Measurements from ENCODE around the gene MLXIP. TPM values are rescaled to one million over a fixed set of nuclear protein-coding genes. Genes with fewer than 3 reads are reported as not detected.

Gene MLXIP
- total RNA-seq, 4 donors from 2014 or later = 34.0 to 70.1 (median 46.2) TPM

GRCh38 chr12:122187466-122187865 is 108.9 kb downstream of the MLXIP start:
- 69 to 74% methylated on average over 12 of the region's 12 CpGs for WGBS, 2 donors
- DNase-seq = no peak
- Histone ChIP-seq H3K9me3 (no peaks in the 10 kb centered on the region), H3K4me3 (replicated peaks in 1 of 3) (no peak overlapping the region), H3K27ac (no peak overlapping the region), H3K4me1 (peaks cover 4 to 6% of the 10 kb centered on the region in 2 donors), H3K27me3 (no peaks in the 10 kb centered on the region), H3K36me3 (no peaks in the 10 kb centered on the region)
- intact Hi-C loops (cut with DNase I) = no loop called here
- TF ChIP-seq POLR2A (IDR thresholded peaks at IDR 0.05) (no peak), CTCF (IDR thresholded peaks at IDR 0.05) (no peak)

- Histone ChIP-seq H3K36me3 (no peaks in the 10 kb centered on the region), H3K4me3 (replicated peaks in 1 of 3) (no peak overlapping the region), H3K27ac (no peak overlapping the region), H3K27me3 (no peaks in the 10 kb centered on the region), H3K4me1 (no peaks in the 10 kb centered on the region), H3K9me3 (no peaks in the 10 kb centered on the region)
- WGBS, 2 donors = 89 to 90% methylated on average over 31 to 34 of the region's 34 CpGs
- intact Hi-C loops (cut with DNase I) = loop anchor here (5.0 kb wide), 1 partner anchor 63 kb away; no protein-coding TSS in a partner anchor
- no peak for TF ChIP-seq CTCF (IDR thresholded peaks at IDR 0.05)
- TF ChIP-seq POLR2A (IDR thresholded peaks at IDR 0.05) = no peak
- no peak for DNase-seq
These were observed 111.3 kb downstream of the MLXIP start for GRCh38 chr12:122189626-122190475.

GRCh38 chr12:122190842-122191668 is 112.5 kb downstream of the MLXIP start:
- no peak overlapping the region for H3K4me3 ChIP-seq (replicated peaks in 1 of 3)
- no peak for TF ChIP-seq POLR2A (IDR thresholded peaks at IDR 0.05)
- peak; percentile 35 to 81 (median 77) for TF ChIP-seq CTCF (IDR thresholded peaks at IDR 0.05)
- H3K36me3 ChIP-seq = no peaks in the 10 kb centered on the region
- no peak overlapping the region for H3K27ac ChIP-seq
- intact Hi-C loops (cut with DNase I) = loop anchor here (5.0 kb wide), 1 partner anchor 64 kb away; no protein-coding TSS in a partner anchor
- no peaks in the 10 kb centered on the region for H3K27me3 ChIP-seq
- no peaks in the 10 kb centered on the region for H3K4me1 ChIP-seq
- H3K9me3 ChIP-seq = no peaks in the 10 kb centered on the region
- 65 to 66% methylated on average over 18 of the region's 18 CpGs for WGBS, 2 donors
- peak; percentile 70 to 79 for DNase-seq

DNA sequence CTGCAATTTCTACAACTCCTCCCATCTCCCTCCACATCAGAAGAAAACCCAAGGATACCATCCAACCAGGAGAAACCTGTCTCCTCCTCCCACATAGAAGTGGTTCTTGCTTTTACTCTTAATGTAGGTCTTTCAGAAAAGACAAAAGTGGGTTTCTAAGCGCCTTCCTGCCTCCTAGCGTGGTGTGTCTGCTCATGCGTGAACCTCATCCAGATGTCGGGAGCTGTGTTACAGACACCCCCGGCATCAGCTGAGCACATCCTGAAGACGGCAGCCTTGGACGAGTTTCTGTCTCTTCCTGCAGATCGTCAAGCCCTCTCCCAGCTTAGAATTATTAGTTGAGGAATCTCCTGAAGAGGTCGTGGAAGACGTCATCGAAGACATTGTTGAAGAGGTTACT is 113.9 kb downstream of the MLXIP start:
- 64 to 78% methylated on average over 11 of the region's 11 CpGs for WGBS, 2 donors
- no peaks in the 10 kb centered on the region for H3K4me1 ChIP-seq
- TF ChIP-seq POLR2A (IDR thresholded peaks at IDR 0.05) (no peak), CTCF (IDR thresholded peaks at IDR 0.05) (no peak)

More for the DNA sequence above, 113.9 kb downstream of the MLXIP start:
- no peak for DNase-seq
- H3K4me3 ChIP-seq (replicated peaks in 1 of 3) = no peak overlapping the region
- no peaks in the 10 kb centered on the region for H3K9me3 ChIP-seq
- H3K27ac ChIP-seq = no peak overlapping the region
- H3K36me3 ChIP-seq = no peaks in the 10 kb centered on the region
- no peaks in the 10 kb centered on the region for H3K27me3 ChIP-seq
- intact Hi-C loops (cut with DNase I) = loop anchor here (5.0 kb wide), 1 partner anchor 65 kb away; no protein-coding TSS in a partner anchor
